Endometrial microvascular endothelial cells (primary cell): ENCODE measurements around the gene FAM193A. TPM values are rescaled to one million over a fixed set of nuclear protein-coding genes. Genes with fewer than 3 reads are reported as not detected.
"Not testable (repeated sequence)": the region's sequence is repeated elsewhere in the genome, so short reads cannot be mapped to it uniquely, and the experiment has no call there.

Experiments used
- in situ Hi-C: cut with HindIII; loops from 2 replicates; pipeline ENCODE4 v1.10.0; 2017; ENCODE audit warnings: low sequenced_read_pairs, low pct_unique_long_range_greater_than_20kb; ENCODE audit errors: inconsistent ontology term
- total RNA-seq: library from RNA; depleted of rRNA; stranded (reverse); fragments of >200 nt; gene quantifications from one replicate; pipeline ENCODE4 v1.2.3, GENCODE V29; 2015; ENCODE audit errors: inconsistent ontology term

FAM193A gene
- total RNA-seq, 1 donor from 2014 or later = 14.0 TPM

DNA sequence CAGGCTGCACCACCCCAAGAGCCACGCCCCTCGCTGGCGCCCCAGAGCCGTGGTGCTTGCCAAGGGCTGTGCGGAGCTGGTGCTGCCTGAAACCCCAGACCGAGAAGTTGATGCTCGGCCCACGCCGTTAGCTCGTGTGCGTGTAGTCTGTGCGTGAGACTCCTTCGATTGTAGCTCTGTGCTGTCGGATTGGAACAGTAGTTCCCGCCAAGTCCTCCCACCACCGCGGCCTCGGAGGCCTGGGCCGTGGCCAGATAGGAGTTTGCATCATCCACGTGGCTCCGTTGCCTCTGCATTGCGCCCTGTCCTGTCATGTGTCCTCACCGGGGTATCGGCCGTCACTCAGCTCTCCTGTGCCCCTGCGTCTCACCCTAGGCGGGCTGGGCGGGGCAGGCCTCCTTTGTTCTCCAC is 195.5 kb downstream of the FAM193A start:
- in situ Hi-C loops = no loop called here

GRCh38 chr4:2732526-2732925 is 196.1 kb downstream of the FAM193A start:
- in situ Hi-C loops = no loop called here

GRCh38 chr4:2733001-2733843 is 196.8 kb downstream of the FAM193A start:
- in situ Hi-C loops = no loop called here

DNA sequence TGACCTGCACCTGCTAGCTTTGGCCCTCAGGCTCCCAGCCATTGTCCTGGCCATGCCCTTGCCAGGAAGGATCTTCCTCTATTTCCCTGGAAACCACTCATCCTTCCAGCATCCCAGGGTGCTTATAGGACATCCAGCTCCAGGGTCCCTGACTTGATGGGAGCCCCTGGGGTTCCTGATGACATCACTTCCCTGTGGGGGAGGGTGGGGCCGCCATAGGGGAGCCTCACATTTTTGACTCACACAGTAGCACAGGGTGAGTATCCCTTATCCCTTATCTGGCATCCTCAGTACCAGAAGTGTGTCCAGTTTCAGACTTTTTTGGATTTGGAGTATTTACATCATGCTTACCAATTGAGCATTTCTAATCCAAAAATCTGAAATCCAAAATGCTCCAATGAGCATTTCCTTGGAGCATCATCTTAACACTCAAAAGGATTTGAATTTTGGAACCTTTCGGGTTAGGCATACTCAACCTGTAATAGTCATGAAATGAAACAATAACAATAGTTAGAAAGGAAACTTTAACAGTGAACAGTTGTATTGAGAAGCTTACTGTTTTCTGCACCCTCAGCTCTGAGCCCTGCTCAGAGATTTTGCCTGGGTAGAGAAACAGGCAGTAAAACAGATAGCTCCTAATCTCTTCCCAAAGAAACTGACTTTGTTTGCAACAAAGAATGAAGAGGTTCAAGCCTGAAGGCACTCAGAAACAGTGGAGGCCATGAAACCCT is 197.6 kb downstream of the FAM193A start:
- in situ Hi-C loops = no loop called here

DNA sequence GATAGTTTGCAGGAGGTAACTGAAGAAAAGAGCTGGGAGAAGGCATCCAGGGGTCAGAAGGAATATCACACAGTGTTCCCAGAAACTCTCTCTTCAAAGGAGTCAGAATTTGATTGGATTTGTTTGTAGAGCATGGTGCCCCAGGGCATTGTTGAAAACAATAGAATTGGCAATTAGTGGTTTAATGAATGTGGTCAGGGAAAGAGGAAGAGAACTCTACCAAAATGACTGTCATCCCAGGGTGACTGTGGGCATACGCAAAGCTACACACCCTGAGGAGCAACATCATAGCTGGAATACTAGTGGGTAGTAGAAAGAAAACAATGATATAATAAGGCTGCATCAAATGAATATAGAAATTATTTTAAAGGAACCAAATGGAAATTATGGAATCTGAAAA is 198.2 kb downstream of the FAM193A start:
- in situ Hi-C loops = no loop called here

DNA sequence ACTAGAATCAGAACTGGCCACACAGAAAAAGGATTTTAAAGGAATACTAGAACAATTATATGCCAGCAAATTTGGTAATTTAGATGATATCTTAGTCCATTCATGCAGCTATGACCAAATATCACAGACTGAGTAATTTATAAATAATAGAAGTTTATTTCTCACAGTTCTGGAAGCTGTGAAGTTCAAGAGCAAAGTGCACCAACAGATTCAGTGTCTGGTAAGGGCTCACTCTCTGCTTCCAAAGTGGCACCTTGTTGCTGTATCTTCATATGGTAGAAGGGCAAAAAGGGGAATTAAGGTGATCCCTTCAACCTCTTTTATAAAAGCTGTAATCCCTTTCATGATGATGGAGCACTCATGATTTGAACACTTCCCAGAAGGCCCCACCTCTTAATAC is 199.4 kb downstream of the FAM193A start:
- in situ Hi-C loops = no loop called here

- in situ Hi-C loops = not testable (repeated sequence)
These were observed 201.8 kb downstream of the FAM193A start for GRCh38 chr4:2738296-2738695.

GRCh38 chr4:2741626-2742025 is 205.2 kb downstream of the FAM193A start:
- in situ Hi-C loops = no loop called here

GRCh38 chr4:2742081-2742822 is 205.8 kb downstream of the FAM193A start:
- in situ Hi-C loops = no loop called here

DNA sequence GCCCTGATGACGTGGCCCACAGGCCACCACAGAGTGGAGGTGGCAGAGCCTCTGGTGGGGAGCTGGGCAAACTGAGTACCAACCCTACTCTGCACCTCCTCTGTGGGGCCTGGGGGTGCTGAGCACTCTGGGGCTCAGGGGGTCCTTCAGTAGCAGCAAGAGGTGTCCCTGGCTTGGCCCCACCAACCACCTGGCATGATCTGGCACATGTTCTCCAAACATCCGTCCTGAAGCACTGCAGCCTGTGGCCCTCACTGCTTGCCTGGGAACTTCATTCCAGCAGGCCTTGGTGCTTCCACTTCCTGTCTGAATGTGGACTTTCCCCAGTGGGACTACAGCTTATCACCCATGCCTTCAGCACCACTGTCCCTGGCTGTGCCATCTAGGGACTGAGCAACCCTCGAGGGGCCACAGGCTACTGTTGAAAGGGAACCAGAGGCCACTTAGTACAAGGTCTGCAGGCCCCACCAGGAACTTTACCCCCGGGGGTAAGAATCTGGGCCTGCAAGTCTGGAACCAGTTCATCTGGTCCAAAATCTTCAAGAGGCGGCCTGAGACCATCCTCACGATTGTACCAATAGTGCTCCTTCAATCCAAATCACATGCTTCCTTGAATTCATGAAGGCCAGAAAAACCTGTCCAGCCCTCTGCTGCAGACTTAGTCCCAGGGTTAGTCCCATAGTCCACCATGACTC is 206.5 kb downstream of the FAM193A start:
- in situ Hi-C loops = no loop called here

DNA sequence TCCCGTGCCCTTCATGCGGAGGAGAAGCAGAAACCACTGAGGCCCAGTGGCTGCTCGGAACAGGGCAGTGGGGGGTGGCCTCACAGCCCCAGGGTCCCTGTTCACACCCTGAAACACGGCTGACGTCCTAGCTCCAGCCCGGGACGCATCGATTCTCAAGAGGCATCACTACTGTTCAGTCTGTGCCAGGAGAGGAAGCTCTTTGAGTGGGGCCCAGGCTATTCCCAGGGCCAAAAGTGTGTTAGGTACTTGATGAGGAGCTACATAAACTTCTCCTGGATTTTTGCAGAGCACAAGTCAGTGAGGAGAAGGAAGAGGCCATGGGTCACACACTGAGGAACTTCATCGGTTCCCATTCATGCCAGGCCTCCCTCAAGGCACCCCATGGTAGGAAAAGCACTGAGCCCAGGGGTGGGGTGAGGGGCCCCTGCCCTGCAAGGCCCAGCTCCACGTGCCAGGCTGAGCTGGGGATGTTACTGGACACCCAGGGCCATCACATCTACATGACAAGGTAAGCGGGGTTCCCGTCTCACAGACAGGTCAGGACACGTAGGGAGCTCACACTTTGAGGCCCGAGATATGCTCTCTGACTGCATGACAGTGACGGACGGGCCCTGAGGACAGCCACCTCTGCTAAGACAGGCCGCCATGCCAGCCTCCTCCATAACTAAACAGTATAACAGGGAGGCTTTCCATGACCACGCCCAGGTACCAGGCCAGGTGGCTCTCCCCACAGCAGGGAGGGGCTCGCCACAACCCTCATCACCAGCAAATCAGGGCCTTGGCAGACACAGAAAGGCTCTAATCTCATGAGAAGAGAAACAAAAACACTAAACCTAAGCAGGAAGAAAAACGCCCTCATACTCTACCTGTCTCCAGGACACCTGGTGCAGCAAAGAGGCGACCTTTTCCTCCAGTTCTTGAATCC is 207.3 kb downstream of the FAM193A start:
- in situ Hi-C loops = no loop called here

- in situ Hi-C loops = no loop called here
These were observed 208.3 kb downstream of the FAM193A start for GRCh38 chr4:2744576-2745270.

DNA sequence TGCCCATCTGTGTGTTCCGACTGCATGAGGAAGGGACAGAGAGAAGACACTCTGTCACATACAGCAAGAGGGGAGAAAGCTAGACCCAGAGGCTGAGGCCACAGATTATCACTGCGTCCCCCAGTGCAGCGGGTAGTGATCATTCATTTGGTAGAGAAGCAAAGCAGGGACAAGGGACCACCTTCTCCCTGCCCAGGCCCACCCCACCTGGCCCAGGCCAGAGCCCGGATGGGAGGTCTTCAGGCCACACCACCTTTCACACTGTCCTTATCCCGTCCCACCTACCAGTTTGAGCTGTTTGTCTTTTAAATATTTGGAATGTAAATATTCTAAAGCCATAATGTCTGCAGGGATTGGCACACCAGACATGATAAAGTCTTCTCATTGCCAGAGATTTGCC is 209.1 kb downstream of the FAM193A start:
- in situ Hi-C loops = no loop called here

DNA sequence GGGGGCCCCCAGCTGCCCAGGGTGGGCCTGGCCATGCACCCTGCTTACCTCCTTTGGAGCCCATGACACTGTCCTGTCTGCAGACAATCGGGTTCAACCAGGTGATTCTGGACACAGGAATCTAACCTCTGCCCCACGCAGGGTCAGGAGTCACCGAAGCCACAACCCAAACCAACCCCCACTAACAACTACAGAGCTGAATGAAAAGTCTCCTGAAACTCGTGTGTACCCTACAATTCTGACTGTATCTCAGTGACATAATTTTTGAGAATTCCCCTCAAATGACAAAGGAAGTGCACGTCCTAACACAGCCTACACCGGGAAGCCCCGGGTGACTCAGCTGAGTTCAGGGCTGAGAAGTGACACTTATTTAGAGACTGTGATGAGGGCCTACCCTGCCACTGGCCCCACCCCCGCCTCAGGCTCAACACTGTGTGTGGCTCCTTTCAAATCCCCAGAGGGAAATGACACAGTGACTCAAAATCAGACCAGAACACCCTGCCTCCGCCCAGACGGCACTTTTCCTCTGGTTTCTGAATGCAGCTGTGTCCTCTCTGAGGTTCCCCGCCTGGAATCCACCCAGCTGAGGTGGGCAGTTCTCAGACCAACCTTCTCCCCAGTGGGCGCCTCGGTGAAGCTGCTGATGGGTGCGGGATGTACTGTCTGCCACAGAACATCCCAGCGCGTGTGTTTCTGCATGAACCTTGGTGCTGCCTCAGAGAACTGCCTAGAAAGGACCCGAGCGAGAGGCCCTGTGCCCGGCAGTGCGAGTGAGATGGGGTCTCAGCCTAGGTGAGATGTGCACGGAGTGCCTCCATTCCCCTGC is 209.7 kb downstream of the FAM193A start:
- in situ Hi-C loops = no loop called here

DNA sequence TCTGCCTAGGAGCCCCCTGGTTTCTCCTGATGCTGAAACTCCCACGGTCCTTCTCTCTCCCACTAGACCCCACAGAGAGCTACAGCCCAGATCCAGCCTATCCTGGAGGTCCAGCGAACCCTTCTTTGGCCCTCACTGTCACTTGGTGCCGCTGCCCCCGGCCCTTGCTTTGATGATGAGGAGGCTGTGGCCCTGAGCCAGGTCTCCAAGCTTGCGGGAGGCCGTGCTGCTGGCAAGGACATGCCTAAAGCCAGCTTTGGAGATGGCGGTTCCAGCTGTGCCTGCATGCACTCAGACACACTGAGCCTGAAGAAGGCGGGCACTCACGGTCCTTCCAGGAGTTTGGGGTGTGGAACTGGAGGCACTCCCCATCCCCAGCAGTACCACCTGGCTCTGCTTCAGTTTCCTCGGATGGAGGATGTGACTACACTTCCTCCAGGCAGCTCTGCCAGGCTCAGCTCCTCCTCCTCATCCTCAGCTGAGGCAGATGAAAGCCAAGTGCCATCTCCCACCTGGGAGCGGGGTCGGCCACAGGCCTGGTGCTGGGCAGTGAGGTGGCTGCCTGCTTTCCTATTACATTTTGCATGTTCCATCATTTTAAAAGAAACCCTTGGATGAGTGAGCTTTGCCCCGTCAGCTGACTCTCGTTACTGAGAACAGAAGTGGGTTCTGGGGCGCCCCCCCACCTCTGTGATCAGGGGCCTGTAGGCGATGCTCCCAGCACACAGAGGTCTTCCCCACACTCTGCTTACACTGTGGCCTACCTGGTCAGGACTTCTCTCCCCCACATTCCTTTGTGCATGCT is 210.6 kb downstream of the FAM193A start:
- in situ Hi-C loops = no loop called here
